Testis (tissue), 3 donors: Measurements from ENCODE around the gene GPRC5C. TPM values are rescaled to one million over a fixed set of nuclear protein-coding genes. Genes with fewer than 3 reads are reported as not detected.

ENCODE experiments used
- DNase-seq: peaks from one replicate; pipeline ENCODE4 v3.0.0-alpha.2; 2019
- H3K27ac ChIP-seq, 2 donors: fragments of 200-600 bp; sonication (generic); one replicate each; pipeline ENCODE4 v1.5.1; 2019
- H3K27me3 ChIP-seq: fragments of 200-600 bp; sonication (generic); one replicate; pipeline ENCODE4 v1.5.1; 2019
- H3K36me3 ChIP-seq: fragments of 200-600 bp; sonication (generic); one replicate; pipeline ENCODE4 v1.5.1; 2017; ENCODE audit warnings: low read depth; ENCODE audit errors: missing control alignments
- H3K4me1 ChIP-seq: fragments of 200-600 bp; sonication (generic); one replicate; pipeline ENCODE4 v1.5.1; 2019
- H3K4me3 ChIP-seq, 2 donors: fragments of 200-600 bp; sonication (generic); one replicate each; pipeline ENCODE4 v1.5.1; 2017 to 2019
- H3K9me3 ChIP-seq: fragments of 200-600 bp; sonication (generic); one replicate; pipeline ENCODE4 v1.5.1; 2017
- CTCF ChIP-seq, 3 experiments: fragments of 450-650 bp in 2 of 3; fragments of 200-600 bp in 1 of 3; sonication (generic) in 1 of 3; IDR thresholded peaks; one replicate each; pipeline ENCODE4 v1.5.1; 2016 to 2019; ENCODE audit warnings: antibody characterized with exemption in 3 of 3, mild to moderate bottlenecking in 2 of 3, moderate library complexity in 1 of 3
- POLR2A ChIP-seq: fragments of 450-650 bp; IDR thresholded peaks from one replicate; pipeline ENCODE4 v1.6.1; 2017; ENCODE audit warnings: antibody characterized with exemption, mild to moderate bottlenecking, moderate library complexity
- WGBS, 2 donors: methylation state at CpG; one replicate each; pipeline ENCODE4 v1.1.5; 2018; 5-methylcytosine and 5-hydroxymethylcytosine counted together
- intact Hi-C: fragments of 100-400 bp; cut with DNase I; formaldehyde crosslinking; loops from one replicate; pipeline ENCODE4 v1.15.1; 2023; ENCODE audit warnings: low total_unique reads
- polyA plus RNA-seq: library from polyadenylated mRNA; stranded (reverse); fragments of 350-450 nt; fragmentation: Illumina TruSeq; extraction: RNeasy Lipid Tissue Mini Kit (QIAGEN cat#74804); gene quantifications from one replicate; pipeline ENCODE4 v1.2.3, GENCODE V29; 2014; ENCODE audit warnings: low read depth, low replicate concordance; ENCODE audit not compliant: insufficient read depth
- total RNA-seq, 2 donors: library from RNA; depleted of rRNA; stranded (reverse); fragments of >200 nt; gene quantifications; one replicate each; pipeline ENCODE4 v1.2.3, GENCODE V29; 2016

The GPRC5C gene
- total and polyA plus RNA-seq, 3 donors from 2014 or later = 6.8 to 19.0 (median 14.1) TPM

GRCh38 chr17:74460996-74461395 is 29.1 kb downstream of the GPRC5C start:
- Histone ChIP-seq H3K9me3 (no peaks in the 10 kb centered on the region), H3K4me1 (no peaks in the 10 kb centered on the region), H3K36me3 (no peaks in the 10 kb centered on the region), H3K4me3 (no peak overlapping the region), H3K27me3 (no peaks in the 10 kb centered on the region), H3K27ac (no peak overlapping the region)
- intact Hi-C loops = no loop called here
- DNase-seq = no peak
- WGBS, 2 donors = 78 to 95% methylated on average over 3 to 7 of the region's 7 CpGs
- no peak for TF ChIP-seq CTCF (IDR thresholded peaks at IDR 0.05)
- TF ChIP-seq POLR2A = no peak

DNA sequence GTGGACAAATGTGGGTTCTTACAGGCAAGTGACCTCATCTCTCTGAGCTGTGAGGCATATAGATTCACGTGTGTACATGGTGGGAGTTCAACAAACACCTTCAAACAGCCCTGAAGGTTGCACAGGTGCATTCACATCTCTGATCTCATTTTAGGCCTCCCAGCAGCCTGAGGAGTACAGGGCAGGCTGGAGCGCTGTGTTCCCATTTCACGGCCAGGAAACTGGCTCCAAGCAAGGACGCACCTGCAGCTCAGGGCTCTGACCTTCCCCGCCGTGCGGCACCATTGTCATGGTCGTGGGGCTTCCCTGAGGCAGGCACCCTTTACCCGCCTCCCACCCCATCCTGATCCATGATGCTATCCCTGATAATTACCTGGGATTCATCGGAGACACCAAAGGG is 29.7 kb downstream of the GPRC5C start:
- peaks cover 6% of the 10 kb centered on the region for H3K4me1 ChIP-seq
- intact Hi-C loops = no loop called here
- no peaks in the 10 kb centered on the region for H3K27me3 ChIP-seq
- no peak overlapping the region for H3K27ac ChIP-seq
- no peak for DNase-seq
- 80 to 87% methylated on average over 10 of the region's 10 CpGs for WGBS, 2 donors
- H3K9me3 ChIP-seq = no peaks in the 10 kb centered on the region
- no peak for TF ChIP-seq CTCF (IDR thresholded peaks at IDR 0.05)
- no peak for TF ChIP-seq POLR2A
- H3K36me3 ChIP-seq = no peaks in the 10 kb centered on the region
- no peak overlapping the region for H3K4me3 ChIP-seq

DNA sequence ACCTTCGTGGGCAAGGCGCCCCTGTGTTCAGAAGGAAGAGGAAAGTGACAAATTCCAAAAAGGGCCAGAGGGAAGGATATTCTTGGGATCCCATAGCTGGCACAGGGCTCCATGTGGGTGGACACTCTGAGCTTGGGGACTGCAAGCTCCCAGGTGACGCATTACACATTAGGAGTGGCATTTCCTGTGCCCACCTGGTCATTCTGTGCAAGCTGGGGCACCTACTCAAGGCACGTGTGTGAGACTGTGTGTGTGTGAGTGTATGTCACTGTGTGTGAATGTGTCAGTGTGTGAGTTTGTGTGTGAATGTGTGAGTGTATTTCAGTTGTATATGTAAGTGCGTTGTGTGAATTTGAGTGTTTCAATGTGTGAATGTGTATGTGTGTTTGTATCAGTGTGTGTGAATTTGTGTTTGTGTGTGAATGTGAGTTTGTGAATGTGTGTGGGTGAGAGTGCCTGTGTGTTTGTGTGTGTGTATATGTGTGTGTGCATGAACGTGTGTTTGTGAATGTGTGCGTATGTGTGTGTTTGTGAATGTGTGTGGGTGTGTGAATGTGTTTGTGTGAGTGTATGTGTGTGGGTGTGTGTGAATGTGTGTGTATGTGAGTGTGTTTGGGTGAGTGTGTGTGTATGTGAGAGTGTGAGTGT is 33.0 kb downstream of the GPRC5C start:
- no peak overlapping the region for H3K4me3 ChIP-seq
- H3K9me3 ChIP-seq = no peaks in the 10 kb centered on the region
- WGBS, 2 donors = 73 to 76% methylated on average over 7 of the region's 7 CpGs
- peaks cover 7% of the 10 kb centered on the region for H3K4me1 ChIP-seq
- DNase-seq = no peak
- H3K27ac ChIP-seq = no peak overlapping the region
- H3K36me3 ChIP-seq = no peaks in the 10 kb centered on the region
- no peaks in the 10 kb centered on the region for H3K27me3 ChIP-seq
- intact Hi-C loops = no loop called here
- TF ChIP-seq POLR2A (no peak), CTCF (IDR thresholded peaks at IDR 0.05) (no peak)

GRCh38 chr17:74465378-74466110 is 33.7 kb downstream of the GPRC5C start:
- Histone ChIP-seq H3K9me3 (no peaks in the 10 kb centered on the region), H3K36me3 (no peaks in the 10 kb centered on the region), H3K27ac (peak overlapping the region in 1 of 2 donors; percentile 24), H3K4me3 (no peak overlapping the region), H3K27me3 (no peaks in the 10 kb centered on the region), H3K4me1 (peaks cover 7% of the 10 kb centered on the region)
- WGBS, 2 donors = 48 to 72% methylated on average over 8 of the region's 8 CpGs
- DNase-seq = no peak
- TF ChIP-seq CTCF (IDR thresholded peaks at IDR 0.05) = no peak
- no peak for TF ChIP-seq POLR2A
- intact Hi-C loops = no loop called here
